ENCODE data around the gene KRT79.

DNA sequence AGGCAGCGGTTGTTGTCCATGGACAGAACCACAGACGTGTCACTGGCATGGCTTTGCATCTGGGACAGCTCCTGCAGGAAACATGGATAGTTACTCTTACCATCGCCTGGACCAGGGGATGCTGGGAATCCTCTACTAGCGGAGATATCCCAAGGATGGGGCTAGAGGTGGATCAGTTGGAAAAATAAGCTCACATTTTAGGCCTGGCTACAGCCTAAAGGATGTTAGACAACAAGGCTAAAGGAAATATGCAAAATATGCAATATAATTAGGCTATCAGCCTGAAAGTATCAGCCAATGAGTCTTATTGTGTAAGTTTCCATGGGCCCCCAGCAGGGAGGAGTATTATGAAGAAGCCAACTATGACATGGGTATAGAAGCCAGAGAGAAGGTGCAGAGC lies 61.9 kb downstream of the KRT79 start:
- TF ChIP-seq, protein P1, sequence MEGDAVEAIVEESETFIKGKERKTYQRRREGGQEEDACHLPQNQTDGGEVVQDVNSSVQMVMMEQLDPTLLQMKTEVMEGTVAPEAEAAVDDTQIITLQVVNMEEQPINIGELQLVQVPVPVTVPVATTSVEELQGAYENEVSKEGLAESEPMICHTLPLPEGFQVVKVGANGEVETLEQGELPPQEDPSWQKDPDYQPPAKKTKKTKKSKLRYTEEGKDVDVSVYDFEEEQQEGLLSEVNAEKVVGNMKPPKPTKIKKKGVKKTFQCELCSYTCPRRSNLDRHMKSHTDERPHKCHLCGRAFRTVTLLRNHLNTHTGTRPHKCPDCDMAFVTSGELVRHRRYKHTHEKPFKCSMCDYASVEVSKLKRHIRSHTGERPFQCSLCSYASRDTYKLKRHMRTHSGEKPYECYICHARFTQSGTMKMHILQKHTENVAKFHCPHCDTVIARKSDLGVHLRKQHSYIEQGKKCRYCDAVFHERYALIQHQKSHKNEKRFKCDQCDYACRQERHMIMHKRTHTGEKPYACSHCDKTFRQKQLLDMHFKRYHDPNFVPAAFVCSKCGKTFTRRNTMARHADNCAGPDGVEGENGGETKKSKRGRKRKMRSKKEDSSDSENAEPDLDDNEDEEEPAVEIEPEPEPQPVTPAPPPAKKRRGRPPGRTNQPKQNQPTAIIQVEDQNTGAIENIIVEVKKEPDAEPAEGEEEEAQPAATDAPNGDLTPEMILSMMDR (IDR thresholded peaks at IDR 0.05): no peak
- TF ChIP-seq POLR2A (IDR thresholded peaks at IDR 0.05): no peak
